Parathyroid adenoma (tissue), 2 donors: ENCODE results near the gene ACP4.

ENCODE experiments used
- H2AFZ ChIP-seq: fragments of 300-600 bp; sonication (generic); one replicate; pipeline ENCODE4 v1.7.0; 2017; ENCODE audit warnings: antibody characterized with exemption, mild to moderate bottlenecking
- H3K27ac ChIP-seq: fragments of 300-600 bp; sonication (generic); one replicate; pipeline ENCODE4 v1.7.0; 2017
- H3K27me3 ChIP-seq: fragments of 300-600 bp; sonication (generic); one replicate; pipeline ENCODE4 v1.7.0; 2017; ENCODE audit warnings: low read length; ENCODE audit not compliant: control insufficient read depth, insufficient read depth
- H3K36me3 ChIP-seq: fragments of 300-600 bp; sonication (generic); one replicate; pipeline ENCODE4 v1.7.0; 2017; ENCODE audit warnings: low read length; ENCODE audit not compliant: control insufficient read depth, insufficient read depth
- H3K4me1 ChIP-seq: fragments of 300-600 bp; sonication (generic); one replicate; pipeline ENCODE4 v1.7.0; 2017; ENCODE audit warnings: control low read depth
- H3K4me2 ChIP-seq: fragments of 300-600 bp; sonication (generic); one replicate; pipeline ENCODE4 v1.7.0; 2017; ENCODE audit warnings: low read length
- H3K4me3 ChIP-seq: fragments of 300-600 bp; sonication (generic); one replicate; pipeline ENCODE4 v1.7.0; 2017; ENCODE audit warnings: low read depth, low read length
- H3K79me2 ChIP-seq: fragments of 300-600 bp; sonication (generic); one replicate; pipeline ENCODE4 v1.7.0; 2017; ENCODE audit warnings: control low read depth
- H3K9ac ChIP-seq: fragments of 300-600 bp; sonication (generic); one replicate; pipeline ENCODE4 v1.7.0; 2017; ENCODE audit warnings: mild to moderate bottlenecking
- H3K9me3 ChIP-seq: fragments of 300-600 bp; sonication (generic); one replicate; pipeline ENCODE4 v1.7.0; 2017; ENCODE audit warnings: low read length; ENCODE audit not compliant: control insufficient read depth
- CTCF ChIP-seq: fragments of 300-600 bp; sonication (generic); IDR thresholded peaks from one replicate; pipeline ENCODE4 v1.7.0; 2017; ENCODE audit warnings: antibody characterized with exemption, mild to moderate bottlenecking
- donor health status: primary hyperparathyroidism.

The ACP4 gene

GRCh38 chr19:50777261-50777660, 13.0 kb upstream of the ACP4 start:
- no peak for TF ChIP-seq CTCF
- H3K27ac ChIP-seq: no peak overlapping the region
- H3K27me3 ChIP-seq: no peaks in the 10 kb centered on the region

GRCh38 chr19:50777830-50778303, 12.3 kb upstream of the ACP4 start:
- Histone ChIP-seq H3K4me3 (no peak overlapping the region), H3K9ac (no peak overlapping the region), H2AFZ (peak overlapping the region; percentile 25), H3K27me3 (no peaks in the 10 kb centered on the region), H3K36me3 (no peaks in the 10 kb centered on the region), H3K27ac (no peak overlapping the region), H3K9me3 (no peaks in the 10 kb centered on the region), H3K4me1 (no peaks in the 10 kb centered on the region), H3K4me2 (peak overlapping the region; percentile 35), H3K79me2 (no peaks in the 10 kb centered on the region)
- TF ChIP-seq CTCF: no peak

More at GRCh38 chr19:50777261-50777660, 13.0 kb upstream of the ACP4 start:
- Histone ChIP-seq H2AFZ (no peak overlapping the region), H3K4me2 (no peak overlapping the region), H3K9ac (no peak overlapping the region), H3K4me3 (no peak overlapping the region), H3K4me1 (no peaks in the 10 kb centered on the region), H3K36me3 (no peaks in the 10 kb centered on the region), H3K79me2 (no peaks in the 10 kb centered on the region), H3K9me3 (no peaks in the 10 kb centered on the region)

- H3K27ac ChIP-seq: no peak overlapping the region
- TF ChIP-seq CTCF: no peak
- H3K79me2 ChIP-seq: no peaks in the 10 kb centered on the region
- H3K4me1 ChIP-seq: no peaks in the 10 kb centered on the region
- no peaks in the 10 kb centered on the region for H3K36me3 ChIP-seq
- no peak overlapping the region for H3K9ac ChIP-seq
- H3K4me2 ChIP-seq: no peak overlapping the region
- no peaks in the 10 kb centered on the region for H3K9me3 ChIP-seq
- H3K27me3 ChIP-seq: no peaks in the 10 kb centered on the region
- H3K4me3 ChIP-seq: no peak overlapping the region
- H2AFZ ChIP-seq: no peak overlapping the region
These were observed 11.2 kb upstream of the ACP4 start for GRCh38 chr19:50778906-50779430.

DNA sequence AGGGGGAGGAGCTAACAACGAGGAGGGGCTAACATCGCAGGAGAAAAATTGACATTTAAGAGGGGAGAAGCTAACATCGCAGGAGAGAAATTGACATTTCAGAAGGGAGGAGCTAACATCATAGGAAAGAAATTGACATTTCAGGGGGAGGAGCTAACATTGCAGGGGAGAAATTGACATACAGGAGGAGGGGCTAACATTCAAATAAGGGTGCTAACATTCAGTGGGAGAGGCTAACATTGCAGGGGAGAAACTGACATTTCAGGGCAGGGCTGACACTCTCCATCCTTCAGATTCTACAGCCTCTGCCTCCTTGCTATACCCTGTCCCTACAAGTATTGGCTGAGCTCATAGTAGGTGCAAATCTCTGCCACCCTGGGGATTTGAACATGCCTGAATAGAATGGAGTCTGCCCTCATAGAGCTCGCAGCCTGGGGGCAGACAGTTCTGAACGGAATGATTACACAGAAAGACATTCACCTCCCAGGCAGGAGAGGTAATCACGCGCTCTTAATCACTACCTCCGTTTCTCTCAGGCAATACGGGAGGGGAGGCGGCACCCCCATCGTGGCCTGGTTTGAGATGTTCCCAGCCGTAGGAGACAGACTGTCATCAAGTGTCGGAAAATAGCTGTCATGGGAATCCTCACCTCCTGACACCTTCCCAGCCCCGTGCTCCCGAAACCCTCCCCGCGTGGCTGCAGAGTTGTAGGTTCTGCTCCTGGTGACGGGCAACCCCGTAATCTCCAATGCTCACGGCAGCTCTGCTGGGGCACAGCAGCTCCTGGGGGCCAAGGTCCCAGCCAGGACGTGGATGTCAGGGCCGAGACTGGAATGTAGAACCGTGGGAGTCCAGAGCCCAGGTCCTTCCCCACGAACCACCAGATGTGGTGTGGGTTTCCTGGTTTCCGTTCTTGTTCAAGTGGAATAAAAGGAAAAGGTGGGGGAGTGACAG, 10.4 kb upstream of the ACP4 start:
- Histone ChIP-seq H3K79me2 (no peaks in the 10 kb centered on the region), H3K27me3 (no peaks in the 10 kb centered on the region), H3K4me1 (no peaks in the 10 kb centered on the region)

More for the DNA sequence above, 10.4 kb upstream of the ACP4 start:
- no peak overlapping the region for H3K4me2 ChIP-seq
- H3K9me3 ChIP-seq: no peaks in the 10 kb centered on the region
- no peak for TF ChIP-seq CTCF
- no peak overlapping the region for H2AFZ ChIP-seq
- no peak overlapping the region for H3K9ac ChIP-seq
- H3K27ac ChIP-seq: no peak overlapping the region
- H3K4me3 ChIP-seq: no peak overlapping the region
- no peaks in the 10 kb centered on the region for H3K36me3 ChIP-seq
